Activated naive CD4-positive, alpha-beta T cell treated with anti-CD3 and anti-CD28 coated beads for 36 hours (primary cell): ENCODE data around the gene XKR3. TPM values are rescaled to one million over a fixed set of nuclear protein-coding genes. Genes with fewer than 3 reads are reported as not detected.
"Not testable (repeated sequence)": the region's sequence is repeated elsewhere in the genome, so short reads cannot be mapped to it uniquely, and the experiment has no call there.

ENCODE experiments used
- CTCF ChIA-PET: fragments of 350-600 bp; sonication (Branson Sonifier 250); formaldehyde crosslinking; loops from one replicate; lab custom pipeline; 2021; ENCODE audit warnings: antibody characterized with exemption; lab: Charles Lee
- DNase-seq: peaks from one replicate; pipeline ENCODE4 v3.0.0-alpha.2; 2020
- H3K27ac Mint-ChIP-seq: one replicate; pipeline ENCODE4 v1.8.0; 2021; ENCODE audit warnings: mild to moderate bottlenecking, mixed read lengths
- H3K27me3 Mint-ChIP-seq: one replicate; pipeline ENCODE4 v1.8.0; 2021; ENCODE audit warnings: low read depth, mixed read lengths
- H3K36me3 Mint-ChIP-seq: one replicate; pipeline ENCODE4 v1.8.0; 2021; ENCODE audit warnings: low read depth, mixed read lengths
- H3K4me1 Mint-ChIP-seq: one replicate; pipeline ENCODE4 v1.8.0; 2021; ENCODE audit warnings: low read depth, mixed read lengths
- H3K4me3 Mint-ChIP-seq: one replicate; pipeline ENCODE4 v1.8.0; 2021; ENCODE audit warnings: mild to moderate bottlenecking, moderate library complexity, mixed read lengths
- H3K9me3 Mint-ChIP-seq: one replicate; pipeline ENCODE4 v1.8.0; 2021; ENCODE audit warnings: mixed read lengths
- intact Hi-C: fragments of 100-400 bp; cut with micrococcal nuclease; formaldehyde crosslinking; loops from one replicate; pipeline ENCODE4 v1.15.1; 2023
- total RNA-seq, 2 experiments: library from RNA; stranded (reverse); gene quantifications; one replicate each; pipeline ENCODE4 v1.2.3, GENCODE V29; 2021

The XKR3 gene
- total RNA-seq, 2 experiments from 2014 or later = not detected

GRCh38 chr22:16801571-16801970, 23.6 kb downstream of the XKR3 start:
- H3K36me3 Mint-ChIP-seq = no peaks in the 10 kb centered on the region
- CTCF ChIA-PET = interaction anchor here (0.6 kb wide), 2 partner anchors 41 to 1029 kb away, joined by 3 to 4 read pairs; no protein-coding TSS in a partner anchor
- no peaks in the 10 kb centered on the region for H3K9me3 Mint-ChIP-seq
- H3K4me3 Mint-ChIP-seq = no peak overlapping the region
- H3K27ac Mint-ChIP-seq = no peak overlapping the region
- H3K27me3 Mint-ChIP-seq = no peaks in the 10 kb centered on the region
- no peak for DNase-seq
- intact Hi-C loops = no loop called here
- no peaks in the 10 kb centered on the region for H3K4me1 Mint-ChIP-seq

- Mint-ChIP-seq H3K27ac (no peak overlapping the region), H3K9me3 (no peaks in the 10 kb centered on the region), H3K4me3 (no peak overlapping the region), H3K4me1 (no peaks in the 10 kb centered on the region), H3K36me3 (no peaks in the 10 kb centered on the region), H3K27me3 (no peaks in the 10 kb centered on the region)
- CTCF ChIA-PET = no interaction called here
- no peak for DNase-seq
- intact Hi-C loops = no loop called here
These were observed 24.1 kb downstream of the XKR3 start for GRCh38 chr22:16801088-16801487.

GRCh38 chr22:16800358-16800757, 24.9 kb downstream of the XKR3 start:
- no peak for DNase-seq
- Mint-ChIP-seq H3K9me3 (no peaks in the 10 kb centered on the region), H3K4me3 (no peak overlapping the region), H3K4me1 (no peaks in the 10 kb centered on the region), H3K36me3 (no peaks in the 10 kb centered on the region), H3K27ac (no peak overlapping the region), H3K27me3 (no peaks in the 10 kb centered on the region)
- CTCF ChIA-PET = no interaction called here
- intact Hi-C loops = no loop called here

GRCh38 chr22:16795504-16795903, 29.7 kb downstream of the XKR3 start:
- DNase-seq, H3K9me3 Mint-ChIP-seq, H3K4me1 Mint-ChIP-seq, H3K4me3 Mint-ChIP-seq, H3K36me3 Mint-ChIP-seq, H3K27ac Mint-ChIP-seq, intact Hi-C loops, H3K27me3 Mint-ChIP-seq, CTCF ChIA-PET: not testable (repeated sequence)

- Mint-ChIP-seq H3K27ac (no peak overlapping the region), H3K4me1 (no peaks in the 10 kb centered on the region), H3K4me3 (no peak overlapping the region), H3K36me3 (no peaks in the 10 kb centered on the region), H3K9me3 (no peaks in the 10 kb centered on the region), H3K27me3 (peaks cover 5% of the 10 kb centered on the region)
- intact Hi-C loops = no loop called here
- CTCF ChIA-PET = interaction anchor here (0.9 kb wide), 1 partner anchor 10 kb away, joined by 4 read pairs; no protein-coding TSS in a partner anchor
- DNase-seq = no peak
These were observed 31.4 kb downstream of the XKR3 start for GRCh38 chr22:16793831-16794230.

- no peaks in the 10 kb centered on the region for H3K4me1 Mint-ChIP-seq
- H3K9me3 Mint-ChIP-seq = no peaks in the 10 kb centered on the region
- H3K36me3 Mint-ChIP-seq = no peaks in the 10 kb centered on the region
- H3K27me3 Mint-ChIP-seq = peaks cover 10% of the 10 kb centered on the region
- no peak overlapping the region for H3K27ac Mint-ChIP-seq
- intact Hi-C loops = loop anchor here (10.0 kb wide), 1 partner anchor 55 kb away; no protein-coding TSS in a partner anchor
- CTCF ChIA-PET = no interaction called here
- DNase-seq = no peak
- no peak overlapping the region for H3K4me3 Mint-ChIP-seq
These were observed 35.2 kb downstream of the XKR3 start for GRCh38 chr22:16789860-16790493.

GRCh38 chr22:16783930-16784354, 41.3 kb downstream of the XKR3 start:
- Mint-ChIP-seq H3K36me3 (no peaks in the 10 kb centered on the region), H3K27ac (no peak overlapping the region), H3K4me3 (no peak overlapping the region), H3K27me3 (peaks cover 11% of the 10 kb centered on the region), H3K4me1 (no peaks in the 10 kb centered on the region), H3K9me3 (no peaks in the 10 kb centered on the region)
- intact Hi-C loops = loop anchor here (10.0 kb wide), 1 partner anchor 61 kb away; no protein-coding TSS in a partner anchor
- no peak for DNase-seq
- CTCF ChIA-PET = interaction anchor here (0.8 kb wide), 1 partner anchor 59 kb away, joined by 3 read pairs; no protein-coding TSS in a partner anchor

GRCh38 chr22:16783453-16783852, 41.8 kb downstream of the XKR3 start:
- Mint-ChIP-seq H3K27ac (no peak overlapping the region), H3K9me3 (no peaks in the 10 kb centered on the region), H3K36me3 (no peaks in the 10 kb centered on the region), H3K4me3 (no peak overlapping the region), H3K4me1 (no peaks in the 10 kb centered on the region), H3K27me3 (peaks cover 11% of the 10 kb centered on the region)
- intact Hi-C loops = loop anchor here (10.0 kb wide), 1 partner anchor 61 kb away; no protein-coding TSS in a partner anchor
- CTCF ChIA-PET = interaction anchor here (0.8 kb wide), 1 partner anchor 60 kb away, joined by 3 read pairs; no protein-coding TSS in a partner anchor
- DNase-seq = no peak

- Mint-ChIP-seq H3K4me1 (no peaks in the 10 kb centered on the region), H3K27me3 (peaks cover 10% of the 10 kb centered on the region), H3K27ac (no peak overlapping the region), H3K4me3 (no peak overlapping the region), H3K36me3 (no peaks in the 10 kb centered on the region), H3K9me3 (no peaks in the 10 kb centered on the region)
- no peak for DNase-seq
- intact Hi-C loops = loop anchor here (10.0 kb wide), 1 partner anchor 63 kb away; no protein-coding TSS in a partner anchor
- CTCF ChIA-PET = no interaction called here
These were observed 43.4 kb downstream of the XKR3 start for GRCh38 chr22:16781764-16782329.

- no peak for DNase-seq
- no peaks in the 10 kb centered on the region for H3K4me1 Mint-ChIP-seq
- H3K9me3 Mint-ChIP-seq = no peaks in the 10 kb centered on the region
- H3K36me3 Mint-ChIP-seq = no peaks in the 10 kb centered on the region
- peaks cover 8% of the 10 kb centered on the region for H3K27me3 Mint-ChIP-seq
- intact Hi-C loops = loop anchor here (10.0 kb wide), 1 partner anchor 64 kb away; no protein-coding TSS in a partner anchor
- no peak overlapping the region for H3K27ac Mint-ChIP-seq
- CTCF ChIA-PET = interaction anchor here (0.7 kb wide), 1 partner anchor 46 kb away, joined by 4 read pairs; no protein-coding TSS in a partner anchor
- no peak overlapping the region for H3K4me3 Mint-ChIP-seq
These were observed 44.0 kb downstream of the XKR3 start for GRCh38 chr22:16781074-16781763.

GRCh38 chr22:16777284-16777924, 47.8 kb downstream of the XKR3 start:
- intact Hi-C loops = loop anchor here (10.0 kb wide), 1 partner anchor 277 kb away; no protein-coding TSS in a partner anchor
- no peak overlapping the region for H3K4me3 Mint-ChIP-seq
- H3K9me3 Mint-ChIP-seq = peaks cover 1% of the 10 kb centered on the region
- H3K4me1 Mint-ChIP-seq = no peaks in the 10 kb centered on the region
- no peaks in the 10 kb centered on the region for H3K36me3 Mint-ChIP-seq
- no peak for DNase-seq
- H3K27ac Mint-ChIP-seq = no peak overlapping the region
- CTCF ChIA-PET = no interaction called here
- H3K27me3 Mint-ChIP-seq = peaks cover 8% of the 10 kb centered on the region

GRCh38 chr22:16776080-16776479, 49.1 kb downstream of the XKR3 start:
- no peaks in the 10 kb centered on the region for H3K36me3 Mint-ChIP-seq
- no peak overlapping the region for H3K27ac Mint-ChIP-seq
- H3K4me1 Mint-ChIP-seq = no peaks in the 10 kb centered on the region
- H3K4me3 Mint-ChIP-seq = no peak overlapping the region
- H3K9me3 Mint-ChIP-seq = peaks cover 1% of the 10 kb centered on the region
- peaks cover 5% of the 10 kb centered on the region for H3K27me3 Mint-ChIP-seq
- DNase-seq = no peak
- intact Hi-C loops = loop anchor here (10.0 kb wide), 1 partner anchor 279 kb away; no protein-coding TSS in a partner anchor
- CTCF ChIA-PET = no interaction called here
